ENCODE measurements around the gene ZNF821. TPM values are rescaled to one million over a fixed set of nuclear protein-coding genes. Genes with fewer than 3 reads are reported as not detected.

ZNF821 gene
- total RNA-seq, 1 experiment from 2014 or later, result 5.9 TPM

DNA sequence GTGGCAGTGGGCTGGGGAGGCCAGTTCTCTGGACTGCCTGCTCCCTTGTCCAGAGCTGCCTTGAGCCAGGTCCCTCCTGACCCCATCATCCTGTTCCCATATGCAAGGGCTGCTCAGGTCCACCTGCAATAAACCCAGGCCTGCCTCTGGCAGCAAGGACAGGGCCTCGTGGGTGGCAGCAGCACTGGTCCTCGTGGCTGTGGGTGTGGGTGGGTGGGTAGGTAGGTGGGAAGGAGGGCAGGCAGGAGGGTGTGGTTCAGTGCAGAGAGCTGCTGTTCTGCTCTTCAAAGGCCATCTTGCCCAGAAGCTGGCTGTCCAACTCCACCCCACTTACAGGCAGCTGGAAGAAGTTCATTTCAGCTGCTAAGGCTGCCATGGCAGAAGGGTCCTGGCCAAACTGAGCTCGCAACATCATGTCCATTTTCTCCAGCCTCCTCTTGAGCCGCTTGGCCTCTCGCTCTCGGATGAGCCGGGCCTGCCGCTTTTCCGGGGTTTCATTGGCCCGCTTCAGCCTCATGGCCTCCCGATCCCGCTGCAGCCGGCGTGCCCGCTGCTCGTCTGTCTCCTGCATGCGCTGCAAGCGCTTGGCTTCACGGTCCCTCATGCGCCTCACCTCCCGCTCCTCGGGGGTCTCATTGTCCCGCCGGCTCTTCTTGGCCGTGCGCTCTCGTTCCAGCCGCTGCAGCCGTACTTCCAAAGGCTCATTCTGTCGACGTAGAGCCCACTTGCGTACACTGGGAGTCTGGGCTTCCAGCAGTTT lies 24.0 kb downstream of the ZNF821 start:
- Histone ChIP-seq H3F3A (ENCODE audit: insufficient read depth, low read depth) (no peaks in the 10 kb centered on the region), H3K36me3 (ENCODE audit: low read depth) (no peaks in the 10 kb centered on the region), H3K27ac (no peak overlapping the region), H3K9me2 (ENCODE audit: insufficient read depth) (no peaks in the 10 kb centered on the region), H4K20me1 (ENCODE audit: insufficient read depth) (no peaks in the 10 kb centered on the region), H3K79me2 (ENCODE audit: low read depth) (no peaks in the 10 kb centered on the region), H2AFZ (no peak overlapping the region), H3K4me1 (replicated peaks; ENCODE audit: insufficient read depth) (no peaks in the 10 kb centered on the region), H3K4me2 (no peak overlapping the region), H3K4me3 (no peak overlapping the region), H3K9me3 (ENCODE audit: insufficient read depth, low read depth) (no peaks in the 10 kb centered on the region), H3K27me3 (ENCODE audit: insufficient read depth, low read depth) (no peaks in the 10 kb centered on the region)
- ChIA-PET CTCF (no interaction called here), POLR2A (ENCODE audit: unreplicated experiment) (interaction anchor here (0.5 to 0.6 kb wide), 2 partner anchors 30 to 190 kb away, joined by 3 to 6 read pairs; no protein-coding TSS in a partner anchor)
- TF ChIP-seq CTCF (conservative IDR thresholded peaks at IDR 0.05), result no peak
- TF ChIP-seq EZH2 (IDR thresholded peaks at IDR 0.05; ENCODE audit: low read depth), result no peak
- intact Hi-C loops (cut with micrococcal nuclease; ENCODE audit: unreplicated experiment), result no loop called here
- BruUV-seq (replicated peaks), result no TSS peak
- DNase-seq, result no peak

- no peaks in the 10 kb centered on the region for H3K9me3 ChIP-seq (ENCODE audit: insufficient read depth, low read depth)
- CTCF ChIA-PET, result no interaction called here
- H3F3A ChIP-seq (ENCODE audit: insufficient read depth, low read depth), result no peaks in the 10 kb centered on the region
- H2AFZ ChIP-seq, result no peak overlapping the region
- H3K79me2 ChIP-seq (ENCODE audit: low read depth), result no peaks in the 10 kb centered on the region
- H3K4me2 ChIP-seq, result no peak overlapping the region
- TF ChIP-seq CTCF (conservative IDR thresholded peaks at IDR 0.05) (no peak), EZH2 (IDR thresholded peaks at IDR 0.05; ENCODE audit: low read depth) (no peak)
- H3K27me3 ChIP-seq (ENCODE audit: insufficient read depth, low read depth), result no peaks in the 10 kb centered on the region
- H3K4me1 ChIP-seq (replicated peaks; ENCODE audit: insufficient read depth), result no peaks in the 10 kb centered on the region
- H3K36me3 ChIP-seq (ENCODE audit: low read depth), result no peaks in the 10 kb centered on the region
- no TSS peak for BruUV-seq (replicated peaks)
- no peak overlapping the region for H3K27ac ChIP-seq
- H4K20me1 ChIP-seq (ENCODE audit: insufficient read depth), result 0 out of 2 replicates have a peak, but pooled peaks cover 3% of the 10 kb centered on the region
- intact Hi-C loops (cut with micrococcal nuclease; ENCODE audit: unreplicated experiment), result no loop called here
- DNase-seq, result no peak
- no peak overlapping the region for H3K4me3 ChIP-seq
- POLR2A ChIA-PET (ENCODE audit: unreplicated experiment), result no interaction called here
- no peaks in the 10 kb centered on the region for H3K9me2 ChIP-seq (ENCODE audit: insufficient read depth)
Measured at GRCh38 chr16:71855937-71856662, 27.9 kb downstream of the ZNF821 start.

GRCh38 chr16:71854369-71854948 lies 29.5 kb downstream of the ZNF821 start:
- CTCF ChIA-PET, result no interaction called here
- Histone ChIP-seq H3K4me1 (replicated peaks; ENCODE audit: insufficient read depth) (no peaks in the 10 kb centered on the region), H3K9me2 (ENCODE audit: insufficient read depth) (no peaks in the 10 kb centered on the region), H3K4me3 (no peak overlapping the region), H4K20me1 (ENCODE audit: insufficient read depth) (0 out of 2 replicates have a peak, but pooled peaks cover 3% of the 10 kb centered on the region), H3K27me3 (ENCODE audit: insufficient read depth, low read depth) (no peaks in the 10 kb centered on the region), H2AFZ (no peak overlapping the region), H3F3A (ENCODE audit: insufficient read depth, low read depth) (no peaks in the 10 kb centered on the region), H3K79me2 (ENCODE audit: low read depth) (no peaks in the 10 kb centered on the region), H3K9me3 (ENCODE audit: insufficient read depth, low read depth) (no peaks in the 10 kb centered on the region), H3K36me3 (ENCODE audit: low read depth) (no peaks in the 10 kb centered on the region; the same call in 1 of the 2 replicates), H3K4me2 (no peak overlapping the region), H3K27ac (no peak overlapping the region)
- TF ChIP-seq EZH2 (IDR thresholded peaks at IDR 0.05; ENCODE audit: low read depth) (no peak), CTCF (conservative IDR thresholded peaks at IDR 0.05) (no peak)
- POLR2A ChIA-PET (ENCODE audit: unreplicated experiment), result no interaction called here
- BruUV-seq (replicated peaks), result no TSS peak
- intact Hi-C loops (cut with micrococcal nuclease; ENCODE audit: unreplicated experiment), result no loop called here
- DNase-seq, result no peak
